HFFc6 (cell line): ENCODE measurements around the gene TSPYL6. TPM values are rescaled to one million over a fixed set of nuclear protein-coding genes. Genes with fewer than 3 reads are reported as not detected.

Source experiments
- DNase-seq: peaks from one replicate; pipeline ENCODE4 v3.0.0-alpha.2; 2018
- H3K27ac Mint-ChIP-seq: 2 replicates; pipeline ENCODE4 v1.8.0; 2020; ENCODE audit warnings: mild to moderate bottlenecking, mixed read lengths
- H3K27me3 Mint-ChIP-seq: 2 replicates; pipeline ENCODE4 v1.8.0; 2021; ENCODE audit warnings: mild to moderate bottlenecking, moderate library complexity, mixed read lengths; ENCODE audit not compliant: insufficient read depth
- H3K36me3 Mint-ChIP-seq: 2 replicates; pipeline ENCODE4 v1.8.0; 2021; ENCODE audit warnings: low read depth, mixed read lengths
- H3K4me1 Mint-ChIP-seq: 2 replicates; pipeline ENCODE4 v1.8.0; 2020; ENCODE audit warnings: low read depth, mixed read lengths
- H3K4me3 Mint-ChIP-seq: 2 replicates; pipeline ENCODE4 v1.8.0; 2020; ENCODE audit warnings: mild to moderate bottlenecking, moderate library complexity, mixed read lengths
- H3K9me3 Mint-ChIP-seq: 2 replicates; pipeline ENCODE4 v1.8.0; 2020; ENCODE audit warnings: mild to moderate bottlenecking, mixed read lengths
- CTCF ChIP-seq: fragments of 200-600 bp; sonication (generic); IDR thresholded peaks from 2 replicates; pipeline ENCODE4 v1.5.0; 2021; ENCODE audit warnings: antibody characterized with exemption, mild to moderate bottlenecking
- total RNA-seq, 6 experiments: library from RNA; stranded (reverse); fragmentation: NEBNext Ultra II Directional; extraction: Animal tissue kit (Norgen Biotek cat#: 25700); gene quantifications; 2 replicates in 1 of 6; 3 replicates in 5 of 6; pipeline ENCODE4 v1.2.3, GENCODE V29; 2021

The TSPYL6 gene
- total RNA-seq, 6 experiments from 2014 or later: not detected

DNA sequence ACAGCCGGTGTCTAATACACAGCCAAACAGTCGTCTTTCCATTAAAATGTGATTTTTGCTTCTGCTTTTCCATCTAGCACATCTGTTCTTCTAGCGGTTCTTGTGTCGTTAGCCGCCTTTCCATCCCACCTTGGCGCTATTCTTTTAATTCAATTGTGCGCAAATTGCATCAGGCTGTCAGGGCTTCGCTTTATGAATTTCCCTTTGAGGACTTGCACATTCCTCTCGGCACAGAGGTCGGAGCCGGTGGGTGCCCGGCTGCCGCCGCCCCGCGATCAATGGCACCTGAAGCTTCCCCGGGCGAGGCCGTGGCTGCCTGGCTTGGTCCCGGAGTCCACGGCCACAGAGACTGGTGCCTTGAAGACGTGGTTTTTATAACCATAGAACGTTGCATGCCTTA is 33.9 kb upstream of the TSPYL6 start:
- H3K36me3 Mint-ChIP-seq: no peaks in the 10 kb centered on the region
- TF ChIP-seq CTCF: no peak
- no peaks in the 10 kb centered on the region for H3K4me1 Mint-ChIP-seq
- H3K27me3 Mint-ChIP-seq: peaks cover 2% of the 10 kb centered on the region
- DNase-seq: no peak
- H3K4me3 Mint-ChIP-seq: no peak overlapping the region
- no peaks in the 10 kb centered on the region for H3K9me3 Mint-ChIP-seq
- H3K27ac Mint-ChIP-seq: no peak overlapping the region

DNA sequence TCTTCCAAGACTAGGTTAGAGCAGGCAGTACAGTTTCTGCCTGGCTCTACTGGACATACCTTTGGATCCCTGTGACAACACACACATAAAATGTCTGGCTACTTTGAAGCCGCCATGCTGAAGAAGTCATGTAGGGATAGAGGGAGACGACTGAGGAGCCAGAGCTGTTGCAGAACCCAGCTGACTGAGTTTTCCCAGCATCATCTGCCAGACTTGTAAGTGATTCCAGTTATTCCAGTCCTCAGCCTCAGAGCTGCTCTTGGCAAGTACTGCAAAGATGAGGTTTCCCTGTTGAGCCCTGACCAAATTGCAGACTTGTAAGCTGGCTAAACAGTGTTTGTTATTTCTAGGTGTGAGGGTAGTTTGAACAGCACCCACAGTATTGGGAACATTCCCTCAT is 31.5 kb upstream of the TSPYL6 start:
- Mint-ChIP-seq H3K4me1 (no peaks in the 10 kb centered on the region), H3K27me3 (peaks cover 4% of the 10 kb centered on the region), H3K27ac (no peak overlapping the region), H3K36me3 (no peaks in the 10 kb centered on the region), H3K9me3 (no peaks in the 10 kb centered on the region), H3K4me3 (no peak overlapping the region)
- no peak for DNase-seq
- no peak for TF ChIP-seq CTCF

DNA sequence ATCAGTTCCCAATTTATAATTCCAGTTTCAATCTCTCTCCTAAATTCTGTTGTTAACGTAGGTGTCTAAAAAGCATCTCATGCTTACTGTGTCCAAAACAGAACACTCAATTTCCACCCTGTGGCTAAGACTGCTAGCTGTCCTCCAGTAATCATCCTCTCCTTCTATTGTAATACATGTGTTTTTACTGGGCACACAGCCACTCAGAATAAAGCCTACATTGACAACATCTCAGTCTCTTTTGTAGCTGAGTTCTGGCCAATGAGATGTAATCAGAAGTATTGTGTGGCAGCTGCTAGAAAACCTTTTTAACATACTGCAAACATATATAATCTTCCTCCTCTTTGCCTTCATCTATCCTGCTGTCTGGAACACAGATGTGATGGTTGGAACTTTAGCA is 29.4 kb upstream of the TSPYL6 start:
- no peak for DNase-seq
- Mint-ChIP-seq H3K4me1 (no peaks in the 10 kb centered on the region), H3K27ac (no peak overlapping the region), H3K9me3 (no peaks in the 10 kb centered on the region), H3K36me3 (no peaks in the 10 kb centered on the region), H3K4me3 (no peak overlapping the region), H3K27me3 (peaks cover 7% of the 10 kb centered on the region)
- no peak for TF ChIP-seq CTCF

DNA sequence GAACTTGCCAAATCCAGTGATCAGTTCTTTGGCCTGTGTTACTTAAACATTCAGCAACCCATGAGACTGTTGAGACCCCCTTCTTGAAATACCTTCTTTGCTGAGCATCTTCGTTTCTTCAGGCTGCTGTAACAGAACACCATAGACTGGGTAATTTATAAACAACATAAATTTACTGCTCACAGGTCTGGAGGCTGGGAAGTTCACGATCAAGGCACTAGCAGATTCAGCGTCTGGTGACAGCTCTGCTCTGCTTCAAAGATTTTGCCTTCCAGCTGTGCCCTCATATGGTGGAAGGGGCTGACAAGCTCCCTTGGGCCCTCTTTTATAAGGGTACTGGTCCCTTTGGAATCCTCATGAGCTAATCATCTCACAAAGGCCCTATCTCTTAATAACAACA is 28.8 kb upstream of the TSPYL6 start:
- no peak for TF ChIP-seq CTCF
- Mint-ChIP-seq H3K27me3 (peaks cover 11% of the 10 kb centered on the region), H3K4me1 (no peaks in the 10 kb centered on the region), H3K36me3 (no peaks in the 10 kb centered on the region), H3K27ac (no peak overlapping the region), H3K9me3 (no peaks in the 10 kb centered on the region), H3K4me3 (no peak overlapping the region)
- DNase-seq: no peak

GRCh38 chr2:54279385-54279784 is 23.4 kb upstream of the TSPYL6 start:
- TF ChIP-seq CTCF: peak; percentile 65
- DNase-seq: no peak
- Mint-ChIP-seq H3K4me3 (no peak overlapping the region), H3K9me3 (no peaks in the 10 kb centered on the region), H3K27ac (no peak overlapping the region), H3K27me3 (peaks cover 8% of the 10 kb centered on the region), H3K36me3 (no peaks in the 10 kb centered on the region), H3K4me1 (no peaks in the 10 kb centered on the region)

GRCh38 chr2:54275541-54275940 is 19.5 kb upstream of the TSPYL6 start:
- H3K36me3 Mint-ChIP-seq: no peaks in the 10 kb centered on the region
- H3K4me1 Mint-ChIP-seq: no peaks in the 10 kb centered on the region
- H3K9me3 Mint-ChIP-seq: no peaks in the 10 kb centered on the region
- no peak for TF ChIP-seq CTCF
- no peak overlapping the region for H3K27ac Mint-ChIP-seq
- H3K4me3 Mint-ChIP-seq: no peak overlapping the region
- DNase-seq: no peak
- H3K27me3 Mint-ChIP-seq: peaks cover 6% of the 10 kb centered on the region
